Skeletal muscle satellite cell (primary cell): Measurements from ENCODE around the gene LRRC15.

Experiments
- H3K27me3 ChIP-seq: 2 replicates; pipeline ENCODE4 v1.7.0; 2013; ENCODE audit warnings: low read length; ENCODE audit not compliant: control insufficient read depth, insufficient read depth
- H3K36me3 ChIP-seq: 2 replicates; pipeline ENCODE4 v1.7.0; 2013; ENCODE audit warnings: mild to moderate bottlenecking, control low read depth, low read length; ENCODE audit not compliant: insufficient read depth
- H3K4me1 ChIP-seq: 2 replicates; pipeline ENCODE4 v1.7.0; 2013; ENCODE audit warnings: low read length; ENCODE audit not compliant: control insufficient read depth, insufficient read depth
- H3K4me2 ChIP-seq: 2 replicates; pipeline ENCODE4 v1.7.0; 2013; ENCODE audit warnings: mild to moderate bottlenecking, low read length
- H3K4me3 ChIP-seq: 2 replicates; pipeline ENCODE4 v1.7.0; 2013; ENCODE audit warnings: low read length
- H3K9ac ChIP-seq: 2 replicates; pipeline ENCODE4 v1.7.0; 2013; ENCODE audit warnings: mild to moderate bottlenecking, low read depth, low read length, moderate library complexity
- H3K9me3 ChIP-seq: replicated peaks from 2 replicates; pipeline ENCODE4 v1.7.0; 2013; ENCODE audit warnings: mild to moderate bottlenecking, control low read depth, low read length

Gene LRRC15

DNA sequence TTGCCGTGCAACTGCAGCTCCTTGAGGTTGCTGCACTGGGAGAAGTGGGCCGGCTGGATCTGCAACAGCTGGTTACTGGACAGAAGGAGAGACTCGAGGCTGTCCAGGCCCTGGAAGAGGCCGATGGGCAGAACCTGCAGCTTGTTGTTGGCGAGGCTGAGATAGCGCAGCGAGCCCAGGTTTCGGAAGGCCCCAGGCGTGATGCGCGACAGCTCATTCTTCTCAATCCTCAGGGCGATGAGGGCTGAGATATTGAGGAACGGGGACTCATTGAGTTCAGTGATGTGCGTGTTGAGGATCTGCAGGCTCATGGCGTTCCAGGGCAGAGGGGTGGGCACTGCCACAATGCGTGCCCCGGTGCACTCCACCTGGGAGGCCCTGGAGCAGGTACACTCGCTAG lies 9.0 kb downstream of the LRRC15 start:
- Histone ChIP-seq H3K4me3 (no peak overlapping the region), H3K4me1 (peaks cover 10% of the 10 kb centered on the region), H3K36me3 (no peaks in the 10 kb centered on the region), H3K9ac (no peak overlapping the region), H3K9me3 (no peaks in the 10 kb centered on the region), H3K4me2 (no peak overlapping the region), H3K27me3 (peaks cover 76% of the 10 kb centered on the region)

DNA sequence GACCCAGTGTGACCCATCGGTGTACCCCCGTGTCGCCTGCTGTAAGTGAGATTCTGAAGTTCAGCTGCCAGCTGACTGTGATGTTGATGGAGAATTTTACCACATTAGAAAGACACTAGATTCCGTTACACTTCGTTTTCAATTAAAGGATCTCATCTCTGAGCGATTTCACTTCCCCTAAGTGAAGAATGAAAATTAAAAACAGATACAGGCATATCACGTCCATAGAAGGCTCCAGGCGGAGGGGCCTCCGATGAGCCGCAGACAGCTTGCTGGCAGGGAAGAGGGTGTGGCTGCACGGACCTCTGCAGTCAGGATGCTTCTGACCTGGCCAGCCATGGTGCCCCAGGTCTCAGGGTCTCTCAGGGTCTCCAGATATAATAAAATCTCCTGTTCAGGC lies 11.9 kb downstream of the LRRC15 start:
- Histone ChIP-seq H3K4me1 (no peaks in the 10 kb centered on the region), H3K4me3 (no peak overlapping the region), H3K9ac (no peak overlapping the region), H3K9me3 (no peaks in the 10 kb centered on the region), H3K4me2 (no peak overlapping the region), H3K27me3 (peaks cover 70% of the 10 kb centered on the region), H3K36me3 (no peaks in the 10 kb centered on the region)

GRCh38 chr3:194355379-194355778 lies 14.2 kb downstream of the LRRC15 start:
- Histone ChIP-seq H3K27me3 (peaks cover 50% of the 10 kb centered on the region), H3K9ac (no peak overlapping the region), H3K4me1 (no peaks in the 10 kb centered on the region), H3K4me3 (no peak overlapping the region), H3K36me3 (no peaks in the 10 kb centered on the region), H3K9me3 (no peaks in the 10 kb centered on the region), H3K4me2 (no peak overlapping the region)

GRCh38 chr3:194354315-194354714 lies 15.2 kb downstream of the LRRC15 start:
- peaks cover 45% of the 10 kb centered on the region for H3K27me3 ChIP-seq
- H3K4me1 ChIP-seq, result no peaks in the 10 kb centered on the region
- no peaks in the 10 kb centered on the region for H3K9me3 ChIP-seq
- no peaks in the 10 kb centered on the region for H3K36me3 ChIP-seq
- no peak overlapping the region for H3K9ac ChIP-seq
- no peak overlapping the region for H3K4me3 ChIP-seq
- no peak overlapping the region for H3K4me2 ChIP-seq

GRCh38 chr3:194352667-194353246 lies 16.8 kb downstream of the LRRC15 start:
- H3K4me2 ChIP-seq, result no peak overlapping the region
- no peak overlapping the region for H3K4me3 ChIP-seq
- H3K4me1 ChIP-seq, result no peaks in the 10 kb centered on the region
- peaks cover 29% of the 10 kb centered on the region for H3K27me3 ChIP-seq
- no peaks in the 10 kb centered on the region for H3K36me3 ChIP-seq
- no peak overlapping the region for H3K9ac ChIP-seq
- H3K9me3 ChIP-seq, result no peaks in the 10 kb centered on the region

- no peak overlapping the region for H3K9ac ChIP-seq
- peaks cover 26% of the 10 kb centered on the region for H3K27me3 ChIP-seq
- H3K4me2 ChIP-seq, result no peak overlapping the region
- H3K4me3 ChIP-seq, result no peak overlapping the region
- H3K9me3 ChIP-seq, result no peaks in the 10 kb centered on the region
- H3K4me1 ChIP-seq, result no peaks in the 10 kb centered on the region
- no peaks in the 10 kb centered on the region for H3K36me3 ChIP-seq
Measured at GRCh38 chr3:194351952-194352536, 17.5 kb downstream of the LRRC15 start.

DNA sequence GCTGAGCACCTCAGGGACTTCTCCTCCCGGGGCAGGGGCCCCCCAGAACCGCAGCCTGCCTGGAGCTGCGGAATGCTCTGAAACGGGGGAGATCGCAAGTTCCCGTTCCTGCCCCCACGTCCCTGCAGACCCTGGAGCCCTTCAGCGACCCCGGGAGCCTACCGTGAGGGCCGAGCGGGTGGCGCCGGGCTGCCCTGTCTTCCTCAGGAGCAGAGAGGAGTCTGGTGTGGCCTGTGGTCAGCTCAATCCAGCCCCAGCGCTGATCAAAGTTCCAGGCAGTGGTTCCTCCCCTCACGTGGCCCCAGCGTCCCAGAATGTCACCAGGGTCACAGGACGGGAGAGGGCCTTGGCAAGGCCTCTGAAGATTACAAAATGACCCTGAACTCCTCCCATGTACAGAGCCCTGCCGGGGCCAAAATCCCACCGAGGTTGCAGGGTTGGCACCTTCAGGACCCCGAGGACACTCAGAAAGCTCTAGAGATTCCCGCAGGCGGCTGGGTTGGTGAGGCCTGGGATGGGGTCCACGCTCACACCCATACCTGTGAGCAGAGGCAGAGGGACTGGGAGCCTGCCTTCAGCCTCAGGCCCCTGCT lies 18.4 kb downstream of the LRRC15 start, which contains the start of gene CPN2:
Gene CPN2 (minus strand): TSS at position 249 of the 593 bp plus-strand sequence. CDS start 8,626 bp downstream, outside the sequence.
- H3K9ac ChIP-seq, result no peak within 1 kb of the TSS
- H3K36me3 ChIP-seq, result no peaks in the 10 kb centered on the region
- no peaks in the 10 kb centered on the region for H3K9me3 ChIP-seq
- no peak within 1 kb of the TSS for H3K4me2 ChIP-seq
- peaks cover 21% of the 10 kb centered on the region for H3K27me3 ChIP-seq
- no peak within 1 kb of the TSS for H3K4me3 ChIP-seq
- H3K4me1 ChIP-seq, result no peaks in the 10 kb centered on the region

DNA sequence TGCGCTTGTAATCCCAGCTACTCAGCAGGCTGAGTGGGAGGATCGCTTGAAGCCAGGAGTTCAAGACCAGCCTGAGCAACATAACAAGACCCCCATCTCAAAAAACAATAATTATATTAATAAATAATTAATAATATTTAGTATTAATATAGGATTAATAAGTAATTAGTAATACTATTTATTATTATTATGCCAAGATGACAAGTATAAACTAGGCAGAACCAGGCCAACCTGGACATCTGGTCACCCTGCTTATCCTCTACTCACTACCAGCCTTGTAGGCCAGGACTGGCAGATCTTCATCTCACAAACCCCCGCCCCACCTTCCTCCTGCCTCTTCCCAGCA lies 18.8 kb downstream of the LRRC15 start:
- no peaks in the 10 kb centered on the region for H3K4me1 ChIP-seq
- peaks cover 20% of the 10 kb centered on the region for H3K27me3 ChIP-seq
- no peak overlapping the region for H3K4me3 ChIP-seq
- no peak overlapping the region for H3K9ac ChIP-seq
- H3K36me3 ChIP-seq, result no peaks in the 10 kb centered on the region
- H3K4me2 ChIP-seq, result no peak overlapping the region
- no peaks in the 10 kb centered on the region for H3K9me3 ChIP-seq

GRCh38 chr3:194348354-194348753 lies 21.2 kb downstream of the LRRC15 start:
- no peaks in the 10 kb centered on the region for H3K36me3 ChIP-seq
- no peaks in the 10 kb centered on the region for H3K4me1 ChIP-seq
- H3K27me3 ChIP-seq, result peaks cover 24% of the 10 kb centered on the region
- no peaks in the 10 kb centered on the region for H3K9me3 ChIP-seq
- H3K4me3 ChIP-seq, result no peak overlapping the region
- H3K9ac ChIP-seq, result no peak overlapping the region
- H3K4me2 ChIP-seq, result no peak overlapping the region

- no peaks in the 10 kb centered on the region for H3K4me1 ChIP-seq
- H3K4me2 ChIP-seq, result no peak overlapping the region
- H3K9ac ChIP-seq, result no peak overlapping the region
- no peaks in the 10 kb centered on the region for H3K9me3 ChIP-seq
- no peak overlapping the region for H3K4me3 ChIP-seq
- H3K27me3 ChIP-seq, result peaks cover 39% of the 10 kb centered on the region
- no peaks in the 10 kb centered on the region for H3K36me3 ChIP-seq
Measured at GRCh38 chr3:194346621-194347020, 22.9 kb downstream of the LRRC15 start.

DNA sequence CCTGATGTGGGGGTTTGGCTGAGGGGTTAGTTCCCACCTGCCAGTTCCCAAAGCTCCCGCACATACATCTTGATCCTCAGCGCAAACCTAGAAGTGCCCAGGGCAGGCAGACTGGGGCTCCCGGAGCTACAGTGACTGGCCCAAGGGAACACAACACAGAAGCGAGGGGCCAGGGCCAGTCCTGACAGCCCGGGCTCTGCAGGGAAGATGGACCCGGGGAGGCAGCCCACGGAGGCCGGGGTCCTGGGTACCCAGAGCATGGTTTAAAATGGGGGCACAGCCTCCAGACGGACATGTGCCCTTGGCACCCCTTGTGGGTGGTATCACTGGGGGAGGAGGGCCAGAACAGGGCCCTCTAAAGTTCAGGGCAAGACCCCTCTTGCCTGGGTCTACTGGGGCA lies 23.5 kb downstream of the LRRC15 start:
- H3K4me1 ChIP-seq, result no peaks in the 10 kb centered on the region
- H3K9me3 ChIP-seq, result no peaks in the 10 kb centered on the region
- no peak overlapping the region for H3K4me3 ChIP-seq

DNA sequence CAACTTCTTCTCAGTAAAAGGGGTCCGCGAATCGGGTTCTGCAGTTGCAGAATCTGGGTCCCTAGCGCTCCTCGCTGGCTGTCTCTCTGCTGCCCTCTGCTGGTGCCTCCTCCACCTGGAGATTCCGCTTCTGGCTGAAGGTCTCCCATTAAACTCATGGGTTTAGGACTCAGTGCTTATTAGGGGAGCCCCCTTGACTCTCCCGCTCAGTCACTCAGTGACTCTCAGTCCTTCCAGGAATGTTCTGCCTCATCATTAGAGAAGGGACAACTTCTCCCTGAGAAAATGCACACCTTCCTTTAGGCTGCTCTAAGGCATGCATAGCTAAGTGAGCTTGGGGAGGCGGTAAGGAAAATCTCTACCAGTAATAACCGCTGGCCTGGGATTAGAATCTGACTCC lies 25.5 kb downstream of the LRRC15 start:
- no peak overlapping the region for H3K9ac ChIP-seq
- H3K27me3 ChIP-seq, result peaks cover 49% of the 10 kb centered on the region
- no peak overlapping the region for H3K4me3 ChIP-seq
- no peaks in the 10 kb centered on the region for H3K36me3 ChIP-seq
- no peaks in the 10 kb centered on the region for H3K9me3 ChIP-seq
- no peak overlapping the region for H3K4me2 ChIP-seq
- no peaks in the 10 kb centered on the region for H3K4me1 ChIP-seq

More for the DNA sequence above, 23.5 kb downstream of the LRRC15 start:
- Histone ChIP-seq H3K9ac (no peak overlapping the region), H3K4me2 (no peak overlapping the region), H3K27me3 (peaks cover 44% of the 10 kb centered on the region), H3K36me3 (no peaks in the 10 kb centered on the region)
